Neural cell (in vitro differentiated cells): ENCODE data around the gene ADGRF5. TPM values are rescaled to one million over a fixed set of nuclear protein-coding genes. Genes with fewer than 3 reads are reported as not detected.

Experiments used
- H2AFZ ChIP-seq: fragments of 200-600, 300-800 bp; sonication (generic), shearing (Covaris generic); 2 replicates; pipeline ENCODE4 v1.6.0; 2014; ENCODE audit warnings: low read depth, mild to moderate bottlenecking, antibody characterized with exemption, low read length, moderate library complexity
- H3F3A ChIP-seq: fragments of 200-600 bp; shearing (Covaris generic); 2 replicates; pipeline ENCODE4 v1.6.1; 2016; ENCODE audit warnings: mild to moderate bottlenecking, moderate library complexity, mixed read lengths, antibody characterized with exemption, low read length; ENCODE audit not compliant: insufficient read depth, poor library complexity, severe bottlenecking
- H3K27ac ChIP-seq: fragments of 200-600, 300-800 bp; sonication (generic), shearing (Covaris generic); 2 replicates; pipeline ENCODE4 v1.5.1; 2014; ENCODE audit warnings: mild to moderate bottlenecking, low read length, moderate library complexity
- H3K27me3 ChIP-seq: fragments of 300-800, 200-600 bp; sonication (generic), shearing (Covaris generic); 2 replicates; pipeline ENCODE4 v1.6.0; 2014; ENCODE audit warnings: mild to moderate bottlenecking, low read depth, low read length, moderate library complexity; ENCODE audit not compliant: insufficient read depth
- H3K36me3 ChIP-seq: fragments of 300-800, 200-600 bp; sonication (generic), shearing (Covaris generic); 2 replicates; pipeline ENCODE4 v1.5.1; 2014; ENCODE audit warnings: mild to moderate bottlenecking, antibody characterized with exemption, low read length, moderate library complexity; ENCODE audit not compliant: insufficient read depth
- H3K4me2 ChIP-seq: fragments of 300-800, 200-600 bp; sonication (generic), shearing (Covaris generic); 2 replicates; pipeline ENCODE4 v1.6.0; 2014; ENCODE audit warnings: mild to moderate bottlenecking, low read length
- H3K4me3 ChIP-seq: fragments of 300-800, 200-600 bp; sonication (generic), shearing (Covaris generic); 2 replicates; pipeline ENCODE4 v1.5.1; 2014; ENCODE audit warnings: mild to moderate bottlenecking, low read length, moderate library complexity
- H3K79me2 ChIP-seq: fragments of 200-600 bp; shearing (Covaris generic); replicated peaks from 2 replicates; pipeline ENCODE4 v1.6.0; 2014; ENCODE audit warnings: mild to moderate bottlenecking, low read length, moderate library complexity; ENCODE audit not compliant: insufficient read depth
- H3K9ac ChIP-seq: fragments of 300-800, 200-600 bp; sonication (generic), shearing (Covaris generic); 2 replicates; pipeline ENCODE4 v1.6.1; 2016; ENCODE audit warnings: mild to moderate bottlenecking, low read length, mixed read lengths
- H3K9me2 ChIP-seq: fragments of 200-600 bp; shearing (Covaris generic); 2 replicates; pipeline ENCODE4 v1.6.1; 2016; ENCODE audit warnings: mild to moderate bottlenecking, low read length, mixed read lengths; ENCODE audit not compliant: insufficient read depth
- H3K9me3 ChIP-seq: fragments of 200-600, 300-800 bp; sonication (generic), shearing (Covaris generic); 2 replicates; pipeline ENCODE4 v1.6.1; 2016; ENCODE audit warnings: mild to moderate bottlenecking, mixed run types, low read length, moderate library complexity, mixed read lengths
- H4K20me1 ChIP-seq: fragments of 200-600 bp; shearing (Covaris generic); 2 replicates; pipeline ENCODE4 v1.6.1; 2016; ENCODE audit warnings: mild to moderate bottlenecking, mixed run types; ENCODE audit not compliant: insufficient read depth
- CTCF ChIP-seq: fragments of 450-650 bp; IDR thresholded peaks from 2 replicates; pipeline ENCODE4 v1.5.1; 2014; ENCODE audit warnings: antibody characterized with exemption, mild to moderate bottlenecking, moderate library complexity; ENCODE audit not compliant: poor library complexity, severe bottlenecking
- EP300 ChIP-seq: fragments of 450-650 bp; conservative IDR thresholded peaks from 2 replicates; pipeline ENCODE4 v1.6.1; 2014; ENCODE audit warnings: antibody characterized with exemption, mild to moderate bottlenecking, moderate library complexity; ENCODE audit not compliant: poor library complexity, severe bottlenecking
- EZH2 ChIP-seq: fragments of 200-600, 300-800 bp; shearing (Covaris generic), sonication (generic); IDR thresholded peaks from 2 replicates; pipeline ENCODE4 v1.6.1; 2014; ENCODE audit warnings: antibody characterized with exemption, low read length, borderline replicate concordance, mild to moderate bottlenecking; ENCODE audit not compliant: insufficient read depth, poor library complexity, severe bottlenecking
- MXI1 ChIP-seq: fragments of 450-650 bp; conservative IDR thresholded peaks from 2 replicates; pipeline ENCODE4 v1.6.1; 2014; ENCODE audit warnings: antibody characterized with exemption, mild to moderate bottlenecking; ENCODE audit not compliant: poor library complexity, severe bottlenecking
- POLR2AphosphoS5 ChIP-seq: IDR thresholded peaks from 2 replicates; pipeline ENCODE4 v1.6.1; 2012
- RAD21 ChIP-seq: fragments of 450-650 bp; conservative IDR thresholded peaks from 2 replicates; pipeline ENCODE4 v1.6.1; 2014; ENCODE audit warnings: antibody characterized with exemption, mild to moderate bottlenecking, moderate library complexity
- REST ChIP-seq: IDR thresholded peaks from 2 replicates; pipeline ENCODE4 v1.6.1; 2012; ENCODE audit warnings: borderline replicate concordance
- SMC3 ChIP-seq: fragments of 450-650 bp; conservative IDR thresholded peaks from 2 replicates; pipeline ENCODE4 v1.6.1; 2014; ENCODE audit warnings: antibody characterized with exemption, mild to moderate bottlenecking, moderate library complexity; ENCODE audit not compliant: poor library complexity
- TAF1 ChIP-seq: IDR thresholded peaks from 2 replicates; pipeline ENCODE4 v1.6.1; 2012; ENCODE audit warnings: low read depth
- polyA plus RNA-seq: library from polyadenylated mRNA; depleted of rRNA; stranded (reverse); fragments of >200 nt; gene quantifications from 2 replicates; pipeline ENCODE4 v1.2.3, GENCODE V29; 2014

ADGRF5 gene
- polyA plus RNA-seq, 1 donor from 2014 or later, result not detected

- H3F3A ChIP-seq, result no peaks in the 10 kb centered on the region
- H2AFZ ChIP-seq, result no peak overlapping the region
- no peak for TF ChIP-seq TAF1
- TF ChIP-seq POLR2AphosphoS5, result no peak
- TF ChIP-seq RAD21, result no peak
- H3K4me3 ChIP-seq, result no peak overlapping the region
- H3K4me2 ChIP-seq, result no peak overlapping the region
- no peaks in the 10 kb centered on the region for H4K20me1 ChIP-seq
- H3K79me2 ChIP-seq, result no peaks in the 10 kb centered on the region
- H3K9ac ChIP-seq, result no peak overlapping the region
- H3K9me3 ChIP-seq, result no peaks in the 10 kb centered on the region
- H3K27me3 ChIP-seq, result no peaks in the 10 kb centered on the region
- H3K27ac ChIP-seq, result no peak overlapping the region
- H3K9me2 ChIP-seq, result no peaks in the 10 kb centered on the region
- H3K36me3 ChIP-seq, result no peaks in the 10 kb centered on the region
These were observed 6.4 kb downstream of the ADGRF5 start for GRCh38 chr6:46915380-46915779.

- Histone ChIP-seq H4K20me1 (no peaks in the 10 kb centered on the region), H3K4me2 (no peak overlapping the region), H2AFZ (peak overlapping the region; percentile 8), H3K9me2 (no peaks in the 10 kb centered on the region), H3K9me3 (no peaks in the 10 kb centered on the region), H3K4me3 (no peak overlapping the region), H3F3A (no peaks in the 10 kb centered on the region), H3K27ac (no peak overlapping the region), H3K36me3 (no peaks in the 10 kb centered on the region), H3K9ac (no peak overlapping the region), H3K27me3 (no peaks in the 10 kb centered on the region), H3K79me2 (no peaks in the 10 kb centered on the region)
- TF ChIP-seq EP300, result no peak
- TF ChIP-seq SMC3, result no peak
- no peak for TF ChIP-seq POLR2AphosphoS5
- TF ChIP-seq TAF1, result no peak
- no peak for TF ChIP-seq REST
- TF ChIP-seq MXI1, result no peak
- TF ChIP-seq EZH2, result no peak
- no peak for TF ChIP-seq CTCF
- TF ChIP-seq RAD21, result no peak
These were observed 7.4 kb downstream of the ADGRF5 start for GRCh38 chr6:46914279-46914810.

GRCh38 chr6:46909371-46909770 lies 12.4 kb downstream of the ADGRF5 start:
- Histone ChIP-seq H3K9me3 (no peaks in the 10 kb centered on the region), H3K36me3 (no peaks in the 10 kb centered on the region), H3K27ac (no peak overlapping the region), H3K4me2 (no peak overlapping the region), H3K4me3 (no peak overlapping the region), H3K9me2 (no peaks in the 10 kb centered on the region), H3F3A (no peaks in the 10 kb centered on the region), H3K27me3 (no peaks in the 10 kb centered on the region), H3K79me2 (no peaks in the 10 kb centered on the region), H4K20me1 (no peaks in the 10 kb centered on the region), H3K9ac (no peak overlapping the region), H2AFZ (no peak overlapping the region)
- no peak for TF ChIP-seq CTCF
- TF ChIP-seq MXI1, result no peak
- TF ChIP-seq SMC3, result no peak
- TF ChIP-seq TAF1, result no peak
- no peak for TF ChIP-seq EZH2
- TF ChIP-seq RAD21, result no peak
- TF ChIP-seq REST, result no peak
- no peak for TF ChIP-seq EP300
- no peak for TF ChIP-seq POLR2AphosphoS5
